RKO (cell line): ENCODE measurements around the gene STK36.

Experiments
- DNase-seq: peaks from one replicate; pipeline ENCODE4 v3.0.0-alpha.2; 2016; ENCODE audit warnings: low spot score

STK36 gene, protein sequence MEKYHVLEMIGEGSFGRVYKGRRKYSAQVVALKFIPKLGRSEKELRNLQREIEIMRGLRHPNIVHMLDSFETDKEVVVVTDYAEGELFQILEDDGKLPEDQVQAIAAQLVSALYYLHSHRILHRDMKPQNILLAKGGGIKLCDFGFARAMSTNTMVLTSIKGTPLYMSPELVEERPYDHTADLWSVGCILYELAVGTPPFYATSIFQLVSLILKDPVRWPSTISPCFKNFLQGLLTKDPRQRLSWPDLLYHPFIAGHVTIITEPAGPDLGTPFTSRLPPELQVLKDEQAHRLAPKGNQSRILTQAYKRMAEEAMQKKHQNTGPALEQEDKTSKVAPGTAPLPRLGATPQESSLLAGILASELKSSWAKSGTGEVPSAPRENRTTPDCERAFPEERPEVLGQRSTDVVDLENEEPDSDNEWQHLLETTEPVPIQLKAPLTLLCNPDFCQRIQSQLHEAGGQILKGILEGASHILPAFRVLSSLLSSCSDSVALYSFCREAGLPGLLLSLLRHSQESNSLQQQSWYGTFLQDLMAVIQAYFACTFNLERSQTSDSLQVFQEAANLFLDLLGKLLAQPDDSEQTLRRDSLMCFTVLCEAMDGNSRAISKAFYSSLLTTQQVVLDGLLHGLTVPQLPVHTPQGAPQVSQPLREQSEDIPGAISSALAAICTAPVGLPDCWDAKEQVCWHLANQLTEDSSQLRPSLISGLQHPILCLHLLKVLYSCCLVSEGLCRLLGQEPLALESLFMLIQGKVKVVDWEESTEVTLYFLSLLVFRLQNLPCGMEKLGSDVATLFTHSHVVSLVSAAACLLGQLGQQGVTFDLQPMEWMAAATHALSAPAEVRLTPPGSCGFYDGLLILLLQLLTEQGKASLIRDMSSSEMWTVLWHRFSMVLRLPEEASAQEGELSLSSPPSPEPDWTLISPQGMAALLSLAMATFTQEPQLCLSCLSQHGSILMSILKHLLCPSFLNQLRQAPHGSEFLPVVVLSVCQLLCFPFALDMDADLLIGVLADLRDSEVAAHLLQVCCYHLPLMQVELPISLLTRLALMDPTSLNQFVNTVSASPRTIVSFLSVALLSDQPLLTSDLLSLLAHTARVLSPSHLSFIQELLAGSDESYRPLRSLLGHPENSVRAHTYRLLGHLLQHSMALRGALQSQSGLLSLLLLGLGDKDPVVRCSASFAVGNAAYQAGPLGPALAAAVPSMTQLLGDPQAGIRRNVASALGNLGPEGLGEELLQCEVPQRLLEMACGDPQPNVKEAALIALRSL (N-terminal part only)

DNA sequence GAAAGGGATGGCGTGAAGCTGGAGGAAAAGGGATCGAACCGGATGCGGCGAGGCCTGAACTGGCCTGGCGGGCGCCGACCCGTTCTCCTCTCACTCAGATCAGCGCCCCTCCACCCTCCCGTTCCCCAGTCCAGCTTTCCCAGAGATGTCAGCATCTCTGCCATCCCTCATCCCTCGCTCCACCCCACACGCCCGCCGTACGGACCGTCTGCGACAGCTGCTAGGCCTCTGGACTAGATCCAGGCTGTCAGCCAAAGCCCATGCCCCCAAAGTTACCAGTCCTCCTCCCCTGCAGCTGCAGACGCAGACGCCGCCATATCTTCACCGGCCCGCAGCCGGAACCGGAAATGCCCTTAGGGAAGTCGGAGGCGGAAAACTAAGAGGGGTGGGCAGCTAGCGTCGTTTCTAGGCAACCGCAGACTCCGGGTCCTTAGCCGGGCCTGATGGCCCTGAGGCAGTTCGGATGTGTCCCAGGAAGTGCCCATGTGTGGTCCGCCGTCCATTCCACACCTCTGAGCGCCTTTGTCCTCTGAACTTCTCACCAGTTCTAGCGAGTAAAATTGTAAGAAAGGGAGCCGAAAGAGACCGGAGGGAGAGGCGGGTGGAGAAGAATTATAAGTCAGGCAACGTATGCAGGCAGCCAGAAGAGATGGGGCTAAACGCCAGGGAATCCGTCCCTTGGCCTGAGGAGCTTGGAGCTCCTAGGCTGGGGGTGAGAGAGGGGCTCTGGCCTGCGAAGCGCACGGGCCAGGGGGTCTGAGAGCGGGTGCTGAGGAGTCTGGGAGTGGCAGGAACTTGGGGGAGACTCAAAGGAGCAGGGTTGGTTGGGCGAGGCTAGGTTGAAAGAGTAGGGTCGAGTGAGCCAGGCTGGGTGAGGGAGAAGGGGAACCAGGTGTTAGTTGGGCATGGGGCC is at the start of gene STK36, which contains the start of gene RNF25:
TSS of gene STK36 (plus strand) at position 433 of the 913 bp plus-strand sequence. CDS start 744 bp downstream, outside the sequence.
TSS of gene RNF25 (minus strand) at position 349 of the 913 bp plus-strand sequence. CDS start at position 317, 32 bp downstream.
- peak; percentile 95 for DNase-seq

DNA sequence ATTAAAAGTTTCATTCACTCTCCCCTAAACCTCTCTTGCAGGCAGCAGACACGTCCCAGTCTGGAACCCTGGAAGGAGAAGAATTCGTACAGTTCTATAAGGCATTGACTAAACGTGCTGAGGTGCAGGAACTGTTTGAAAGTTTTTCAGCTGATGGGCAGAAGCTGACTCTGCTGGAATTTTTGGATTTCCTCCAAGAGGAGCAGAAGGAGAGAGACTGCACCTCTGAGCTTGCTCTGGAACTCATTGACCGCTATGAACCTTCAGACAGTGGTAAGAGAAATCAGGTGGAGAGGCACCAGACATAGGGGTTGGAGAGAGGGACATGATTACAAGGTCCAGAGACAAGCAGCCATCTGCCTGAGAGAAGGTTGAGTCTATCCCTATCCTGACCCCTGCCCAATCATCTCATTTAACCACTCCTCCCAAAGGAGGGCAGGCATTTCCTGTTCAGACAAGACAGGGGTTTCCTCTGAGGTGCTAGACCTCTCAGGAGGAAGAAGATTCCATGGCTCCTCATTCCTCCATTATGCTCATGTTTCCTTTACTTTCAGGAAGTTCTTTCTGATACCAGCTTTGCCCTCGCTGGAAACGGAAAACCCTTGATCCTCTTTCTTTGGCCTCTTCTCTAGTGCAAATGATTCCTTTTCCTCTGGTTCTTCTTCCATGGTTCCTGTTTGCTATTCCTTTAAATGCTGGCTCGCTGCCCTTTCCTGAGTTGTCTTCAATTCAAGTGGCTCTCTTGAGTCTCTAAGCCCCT is 49.1 kb upstream of the STK36 start:
- DNase-seq, result no peak

DNA sequence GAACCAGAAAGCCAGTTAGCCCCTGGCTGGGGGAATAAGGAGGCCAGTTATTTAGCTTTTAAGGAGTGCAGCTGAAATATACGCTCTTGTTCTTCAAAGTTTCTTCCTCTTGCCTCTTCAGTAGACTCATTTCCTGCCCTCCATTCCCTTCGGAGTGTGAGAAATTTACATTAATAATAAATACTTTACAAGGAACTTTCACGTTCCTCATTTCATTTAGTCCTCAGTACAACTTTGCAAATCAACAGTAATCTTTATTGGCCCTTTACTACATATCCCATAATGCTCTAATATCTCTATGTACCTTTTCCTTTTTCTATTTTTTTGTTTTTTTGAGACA is 48.5 kb upstream of the STK36 start:
- DNase-seq, result no peak

DNA sequence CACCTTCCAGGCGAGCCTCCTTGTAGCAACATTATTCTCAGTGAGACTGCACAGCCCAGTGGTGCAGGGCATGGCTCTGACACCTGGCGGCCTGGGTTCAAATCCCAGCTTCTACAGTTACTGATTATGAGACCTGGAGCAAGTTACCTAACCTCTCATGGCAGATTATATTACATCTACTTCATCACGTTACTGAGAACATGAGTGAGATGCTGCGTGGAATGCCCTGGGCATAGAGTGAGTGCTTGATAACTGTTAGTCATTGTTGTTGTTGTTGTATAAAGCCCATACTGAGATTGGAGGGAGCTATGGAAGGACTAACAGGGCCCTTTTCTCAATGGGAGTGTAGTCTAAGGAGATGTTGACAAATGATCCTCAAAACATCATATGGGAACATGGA is 45.5 kb upstream of the STK36 start:
- DNase-seq, result no peak

DNA sequence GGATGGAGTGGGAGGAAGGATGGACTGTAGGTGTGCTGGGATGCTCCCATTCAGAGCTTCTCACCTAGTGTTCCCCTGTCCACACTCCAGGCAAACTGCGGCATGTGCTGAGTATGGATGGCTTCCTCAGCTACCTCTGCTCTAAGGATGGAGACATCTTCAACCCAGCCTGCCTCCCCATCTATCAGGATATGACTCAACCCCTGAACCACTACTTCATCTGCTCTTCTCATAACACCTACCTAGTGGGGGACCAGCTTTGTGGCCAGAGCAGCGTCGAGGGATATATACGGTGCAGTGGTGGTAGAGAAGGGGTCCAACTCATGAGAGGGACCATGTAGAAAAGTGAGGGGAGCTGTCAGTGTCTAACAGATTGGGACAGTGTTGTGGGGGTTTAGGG is 43.9 kb upstream of the STK36 start:
- no peak for DNase-seq

DNA sequence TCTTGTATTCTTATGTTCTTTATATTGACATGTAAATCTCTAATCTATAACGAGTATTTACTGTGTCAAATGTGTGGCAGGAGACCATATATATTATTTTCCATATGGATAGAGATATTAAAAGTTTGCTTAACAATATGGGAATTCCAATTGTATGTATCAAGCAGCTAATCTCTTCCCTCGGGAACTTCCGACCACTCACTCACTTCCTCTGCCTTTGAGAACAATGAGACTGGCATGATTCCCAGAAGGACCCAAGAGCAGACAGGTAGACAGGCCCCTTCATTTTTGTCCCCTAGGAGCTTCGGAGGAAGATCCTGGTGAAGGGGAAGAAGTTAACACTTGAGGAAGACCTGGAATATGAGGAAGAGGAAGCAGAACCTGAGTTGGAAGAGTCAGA is 40.0 kb upstream of the STK36 start:
- no peak for DNase-seq

DNA sequence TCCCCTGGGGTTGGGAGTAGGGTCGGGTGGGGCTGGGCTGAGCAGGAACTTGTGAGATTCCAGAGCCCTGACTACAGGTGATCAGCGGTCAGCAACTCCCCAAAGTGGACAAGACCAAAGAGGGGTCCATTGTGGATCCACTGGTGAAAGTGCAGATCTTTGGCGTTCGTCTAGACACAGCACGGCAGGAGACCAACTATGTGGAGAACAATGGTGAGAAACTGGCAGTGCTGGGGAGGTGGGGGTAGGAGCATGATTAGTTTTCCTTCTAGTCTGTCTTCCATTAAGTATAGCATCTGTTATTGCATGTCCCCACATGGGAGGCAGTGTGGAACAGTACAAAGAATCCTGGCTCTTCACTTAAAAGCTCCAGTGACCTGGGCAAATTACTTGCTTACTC is 36.2 kb upstream of the STK36 start:
- no peak for DNase-seq

DNA sequence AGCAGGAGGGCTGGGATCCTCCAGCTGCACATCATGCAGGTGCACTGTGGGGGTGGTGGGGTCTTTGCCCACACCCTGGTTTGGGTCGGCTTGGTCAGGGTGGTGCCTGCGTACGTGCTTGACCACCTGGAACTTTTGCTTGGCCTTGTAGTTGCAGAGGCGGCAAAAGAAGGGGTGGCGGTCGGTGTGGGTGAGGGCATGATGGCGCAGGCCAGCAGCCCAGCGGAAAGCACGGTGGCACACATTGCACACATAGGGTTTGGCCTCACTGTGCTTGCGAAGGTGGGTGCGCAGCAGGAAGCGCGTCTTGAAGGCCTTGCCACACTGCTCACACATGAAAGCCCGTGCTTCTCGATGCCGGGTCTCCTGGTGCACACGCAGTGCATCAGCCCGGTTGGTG is 33.5 kb upstream of the STK36 start:
- DNase-seq, result no peak

DNA sequence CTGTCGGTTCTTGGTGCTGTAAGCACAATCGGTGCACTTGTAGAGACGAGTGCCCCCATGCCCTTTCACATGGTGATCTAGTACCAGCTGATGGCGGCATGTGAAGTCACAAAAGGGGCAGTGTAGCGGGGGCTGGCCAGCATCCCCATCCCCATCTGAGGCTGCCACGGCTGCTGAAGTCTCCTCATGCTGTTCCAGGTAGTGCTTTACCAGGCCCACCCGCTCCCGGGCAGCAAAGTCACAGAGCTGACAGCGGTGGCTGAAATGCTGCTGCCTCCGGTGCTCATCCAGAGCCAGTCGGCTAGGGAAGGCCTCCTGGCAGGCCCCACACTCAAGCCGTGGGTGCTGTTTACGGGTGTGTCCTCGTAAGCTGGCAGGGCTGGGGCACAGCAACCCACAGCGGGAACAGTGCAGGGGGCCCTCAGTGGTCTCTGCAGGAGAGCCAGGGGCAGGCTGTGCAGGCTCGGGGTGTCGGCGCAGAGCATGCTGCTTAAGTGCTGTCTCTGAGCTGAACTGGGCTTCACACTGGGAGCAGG is 29.7 kb upstream of the STK36 start:
- no peak for DNase-seq

DNA sequence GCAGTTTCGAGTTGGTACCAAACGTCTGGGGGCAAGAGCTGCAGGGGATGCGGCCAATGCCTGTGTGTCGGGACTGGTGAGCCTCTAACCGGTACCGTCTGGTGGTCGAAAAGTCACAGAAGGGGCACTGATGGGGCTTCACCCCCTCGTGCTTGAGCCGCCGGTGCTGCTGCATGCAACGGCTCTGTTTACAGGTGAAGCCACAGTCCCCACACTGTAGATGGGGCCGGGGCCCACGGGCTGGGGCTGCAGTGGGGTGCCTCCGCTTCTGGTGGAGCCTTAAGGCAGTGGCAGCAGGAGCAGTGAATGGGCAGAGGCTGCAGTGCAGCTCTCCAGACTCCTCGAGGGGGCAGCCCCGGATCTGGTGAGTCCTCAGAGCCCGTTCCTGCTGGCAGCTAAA is 29.1 kb upstream of the STK36 start:
- DNase-seq, result no peak

DNA sequence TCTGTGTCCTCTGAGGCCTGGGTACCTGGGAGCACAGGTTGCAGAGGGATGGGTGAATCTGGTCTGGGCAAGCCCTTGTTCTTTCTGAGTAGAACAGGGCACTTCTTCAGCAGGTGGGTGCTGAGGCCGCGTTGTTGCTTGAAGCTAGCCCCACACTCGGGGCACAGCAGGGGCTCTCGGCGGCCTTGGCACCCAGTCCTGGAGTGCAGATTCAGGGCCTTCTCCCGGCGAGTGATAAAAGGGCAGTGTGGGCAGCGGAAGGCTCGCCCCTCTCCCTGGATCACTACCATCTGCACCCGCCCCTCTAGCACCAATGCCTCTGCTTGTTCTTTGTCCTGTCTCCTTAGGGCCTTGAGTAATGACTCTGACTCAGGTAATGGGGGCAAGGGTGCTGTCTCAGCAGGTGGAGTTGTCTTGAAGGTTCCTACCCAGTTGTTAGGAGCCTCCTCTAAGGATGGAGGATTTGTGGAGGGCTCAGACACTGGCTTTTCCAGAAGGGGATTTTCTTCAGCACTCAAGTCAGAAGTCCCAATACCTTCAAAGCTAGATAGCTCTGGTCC is 28.1 kb upstream of the STK36 start:
- no peak for DNase-seq

DNA sequence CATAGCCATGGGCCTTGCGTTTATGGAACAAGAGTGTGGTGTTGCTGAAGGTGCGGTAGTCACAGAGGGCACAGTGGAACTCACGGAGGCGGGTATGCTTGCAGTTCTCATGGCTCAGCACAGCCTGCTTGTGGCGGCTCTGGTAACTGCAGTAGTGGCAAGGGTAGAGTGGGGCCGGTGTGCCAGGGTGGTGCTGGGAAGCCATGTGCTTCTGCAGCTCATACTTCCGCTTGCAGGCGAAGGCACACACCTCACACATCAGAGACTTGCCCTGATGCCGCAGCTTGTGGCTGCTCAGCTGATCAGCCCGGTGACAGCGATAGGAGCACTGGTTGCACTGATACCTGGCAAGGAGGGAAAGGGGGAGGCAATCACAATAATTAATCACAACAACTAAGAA is 27.2 kb upstream of the STK36 start:
- no peak for DNase-seq

DNA sequence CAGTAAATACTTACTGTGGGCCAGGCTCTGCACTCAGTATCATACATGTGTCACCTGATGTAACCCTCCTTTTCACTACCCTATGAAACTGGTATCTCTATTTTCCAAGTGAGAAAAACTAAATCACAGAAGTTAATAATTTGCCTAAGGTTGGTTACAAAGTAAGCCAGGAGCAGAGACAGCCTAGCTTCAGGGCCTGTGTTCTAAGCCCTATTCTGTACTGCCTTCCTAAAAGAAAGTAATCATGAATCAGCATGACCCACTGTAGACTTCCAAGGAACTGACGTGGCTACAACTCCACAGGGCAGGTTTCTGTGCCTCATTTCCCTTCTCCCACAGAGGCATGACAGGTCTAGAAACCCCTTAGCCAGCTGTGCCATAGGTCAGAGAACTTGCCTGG is 26.8 kb upstream of the STK36 start:
- peak; percentile 67 for DNase-seq

DNA sequence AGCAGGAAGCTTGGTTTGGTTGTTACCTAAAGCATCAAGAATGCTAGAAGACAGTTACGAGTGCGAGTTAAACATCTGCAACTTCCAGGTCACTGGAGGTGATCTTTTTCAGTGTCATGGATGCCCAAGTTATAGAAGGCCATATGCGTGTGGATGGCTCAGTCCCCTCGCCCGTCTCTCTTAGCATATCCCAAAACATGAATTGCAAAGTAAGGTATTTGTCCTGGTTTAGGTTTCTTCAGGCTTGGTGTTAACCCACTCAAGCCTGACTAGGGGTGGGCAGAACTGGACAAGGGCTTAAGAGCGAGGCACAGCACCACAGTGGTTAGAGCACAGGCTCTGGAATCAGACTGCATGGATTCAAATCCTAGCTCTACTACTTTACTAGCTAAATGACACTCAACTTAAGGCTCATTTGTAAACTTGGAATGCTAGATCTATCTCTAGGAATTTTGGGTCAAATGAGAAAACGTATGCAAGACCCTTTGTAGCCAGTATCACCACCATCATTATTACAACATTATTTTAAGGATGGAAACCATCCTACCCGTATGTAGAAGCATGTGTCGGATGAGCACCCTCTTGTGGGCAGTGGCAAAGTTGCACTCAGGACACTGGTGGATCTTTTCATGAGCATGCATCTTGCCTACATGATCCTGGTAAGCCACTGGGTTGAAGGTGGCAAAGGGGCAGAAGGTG is 23.6 kb upstream of the STK36 start:
- peak; percentile 65 for DNase-seq

DNA sequence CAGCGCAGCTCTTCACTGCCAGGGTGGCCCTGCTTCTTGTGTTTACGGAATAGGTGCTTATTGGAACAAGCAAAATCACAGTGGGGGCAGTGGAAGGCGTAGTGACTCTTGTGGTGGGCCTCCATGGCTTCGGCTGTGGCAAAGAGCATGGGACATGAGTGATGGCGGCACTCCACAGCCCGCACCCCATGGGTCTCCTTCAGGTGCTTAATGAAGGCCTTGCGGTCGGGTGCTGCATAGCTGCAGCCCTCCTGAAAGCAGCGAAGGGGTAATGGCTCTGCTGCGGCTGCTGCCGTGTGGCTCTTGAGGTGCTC is 23.1 kb upstream of the STK36 start:
- no peak for DNase-seq

DNA sequence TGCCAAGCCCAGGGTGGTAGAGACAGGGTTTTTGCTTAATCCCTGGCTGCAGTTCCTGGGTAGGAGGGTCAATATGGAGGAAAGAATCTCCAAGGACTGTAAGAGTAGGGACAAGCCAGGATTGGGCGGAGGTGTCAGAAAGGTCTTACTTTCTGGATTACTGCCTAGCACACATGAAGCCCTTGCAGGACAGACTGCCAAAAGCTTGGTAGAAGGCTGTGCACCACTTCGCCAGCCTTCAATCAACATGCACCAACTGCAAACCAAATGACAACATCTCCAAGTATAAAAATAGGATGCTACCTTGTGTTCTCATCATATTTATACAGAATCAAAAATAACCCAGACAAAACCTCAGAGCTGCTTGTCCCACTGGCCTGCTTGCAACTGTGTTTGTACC is 16.1 kb upstream of the STK36 start:
- DNase-seq, result no peak

DNA sequence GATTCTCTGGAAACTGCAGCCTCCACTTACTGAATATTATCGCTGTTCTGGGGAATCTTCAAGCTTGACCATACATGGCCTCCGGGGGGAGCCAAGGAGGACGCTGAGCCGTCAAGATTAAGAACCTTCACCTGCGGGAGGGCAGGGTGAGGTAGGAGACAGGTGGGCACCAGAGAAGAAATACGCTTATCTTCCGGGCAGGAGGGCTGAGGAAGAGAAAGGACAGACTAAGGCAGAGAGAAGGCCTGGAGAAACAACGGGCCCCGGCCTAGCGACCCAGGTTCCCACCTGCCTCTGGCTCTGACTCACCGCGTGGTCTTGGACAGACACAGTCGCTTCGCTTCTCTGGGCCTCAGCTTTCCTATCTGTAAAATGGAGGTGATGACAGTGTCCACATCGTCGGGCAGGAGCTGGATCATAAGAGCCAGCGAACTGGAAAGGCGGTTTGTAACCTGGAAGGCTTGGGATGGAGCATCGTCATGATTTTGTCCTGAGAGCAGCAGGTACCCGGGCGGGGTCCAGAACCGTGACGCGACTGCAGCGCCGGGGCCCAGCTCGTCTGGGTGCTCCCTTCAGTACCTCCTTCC is 13.1 kb upstream of the STK36 start:
- DNase-seq, result peak; percentile 56

DNA sequence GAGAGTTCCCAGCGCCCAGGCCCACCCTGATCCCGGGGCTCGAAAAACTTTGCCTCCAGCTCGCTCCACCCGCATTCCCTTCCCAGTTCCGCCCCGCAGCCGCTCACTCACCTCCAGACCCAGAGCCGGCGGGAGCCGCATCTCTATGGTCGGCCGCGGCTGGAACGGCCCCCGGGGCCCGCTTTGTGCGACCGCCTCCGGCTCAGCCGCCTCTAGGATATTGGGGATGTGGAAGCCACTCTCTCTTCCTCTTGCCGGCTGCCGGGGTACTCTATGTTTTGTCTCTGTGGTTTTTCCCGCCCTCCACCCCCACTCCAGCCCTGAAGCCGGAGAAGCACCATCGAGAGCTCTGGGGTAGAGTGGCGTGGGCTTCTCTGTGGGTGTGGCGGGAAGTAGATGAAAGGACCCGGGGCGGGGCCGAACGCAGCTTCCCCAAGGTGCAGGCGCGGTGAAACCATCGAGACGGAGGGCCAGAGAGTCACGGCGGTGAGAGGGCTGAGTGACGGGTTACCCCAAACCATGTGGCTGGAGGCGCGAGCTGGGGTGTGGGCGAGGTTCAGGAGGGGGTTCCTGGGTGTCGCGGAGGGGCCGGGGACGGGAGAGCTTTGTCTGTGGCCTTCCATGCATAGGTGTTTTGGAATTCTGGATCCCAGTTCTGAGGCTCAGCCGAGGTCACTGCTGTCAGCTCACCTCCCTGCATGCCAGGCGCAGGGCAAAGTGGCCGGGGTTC is 12.5 kb upstream of the STK36 start, which contains the start of the genes BCS1L and ZNF142:
TSS of gene BCS1L (plus strand) at position 426 of the 730 bp plus-strand sequence. CDS start 1,305 bp downstream, outside the sequence.
TSS of gene ZNF142 (minus strand) at position 366 of the 730 bp plus-strand sequence. CDS start 3,194 bp downstream, outside the sequence.
- peak; percentile 94 for DNase-seq
